Amniotic stem cell (primary cell): ENCODE data around the gene PIP5KL1.

Source experiments
- DNase-seq: peaks from one replicate; lab custom pipeline; 2025; lab: John Stamatoyannopoulos, UW

Gene PIP5KL1, protein sequence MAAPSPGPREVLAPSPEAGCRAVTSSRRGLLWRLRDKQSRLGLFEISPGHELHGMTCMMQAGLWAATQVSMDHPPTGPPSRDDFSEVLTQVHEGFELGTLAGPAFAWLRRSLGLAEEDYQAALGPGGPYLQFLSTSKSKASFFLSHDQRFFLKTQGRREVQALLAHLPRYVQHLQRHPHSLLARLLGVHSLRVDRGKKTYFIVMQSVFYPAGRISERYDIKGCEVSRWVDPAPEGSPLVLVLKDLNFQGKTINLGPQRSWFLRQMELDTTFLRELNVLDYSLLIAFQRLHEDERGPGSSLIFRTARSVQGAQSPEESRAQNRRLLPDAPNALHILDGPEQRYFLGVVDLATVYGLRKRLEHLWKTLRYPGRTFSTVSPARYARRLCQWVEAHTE

GRCh38 chr9:127930231-127931091 lies at the start of gene PIP5KL1:
PIP5KL1 (minus strand) TSS chr9:127930777; CDS start chr9:127930752, 25 bp downstream.
- DNase-seq = peak; percentile 73

- no peak for DNase-seq
Observed at GRCh38 chr9:127980060-127980705, 49.6 kb upstream of the PIP5KL1 start.

- DNase-seq = no peak
Observed at GRCh38 chr9:127979333-127980059, 48.9 kb upstream of the PIP5KL1 start.

GRCh38 chr9:127979015-127979332 lies 48.4 kb upstream of the PIP5KL1 start:
- DNase-seq = no peak

- DNase-seq = peak; percentile 40
Observed at GRCh38 chr9:127977884-127978647, 47.5 kb upstream of the PIP5KL1 start.

- no peak for DNase-seq
Observed at GRCh38 chr9:127977009-127977883, 46.7 kb upstream of the PIP5KL1 start.

DNA sequence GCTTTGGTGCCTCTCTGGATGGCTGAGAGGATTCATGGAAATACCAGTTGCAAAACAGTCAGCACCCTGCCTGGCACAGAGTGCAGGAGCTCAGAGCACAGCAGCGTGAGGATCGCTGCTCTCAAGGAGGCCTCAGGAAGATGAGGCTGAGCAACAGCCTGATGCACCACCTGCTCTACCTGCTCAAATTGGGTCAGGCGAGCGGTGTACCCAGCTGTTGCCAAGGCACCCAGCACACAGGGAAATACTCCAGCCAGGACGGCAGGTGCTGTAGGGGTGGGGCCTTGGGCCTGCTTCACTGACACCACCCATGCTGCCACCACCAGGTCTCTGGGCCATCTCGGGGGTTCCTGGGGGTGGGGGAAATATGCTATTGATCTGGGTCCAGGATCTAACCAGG lies 45.9 kb upstream of the PIP5KL1 start:
- no peak for DNase-seq

GRCh38 chr9:127975376-127976315 lies 45.1 kb upstream of the PIP5KL1 start:
- no peak for DNase-seq

GRCh38 chr9:127974769-127975261 lies 44.2 kb upstream of the PIP5KL1 start:
- no peak for DNase-seq

- DNase-seq = no peak
Observed at GRCh38 chr9:127974001-127974768, 43.6 kb upstream of the PIP5KL1 start.

DNA sequence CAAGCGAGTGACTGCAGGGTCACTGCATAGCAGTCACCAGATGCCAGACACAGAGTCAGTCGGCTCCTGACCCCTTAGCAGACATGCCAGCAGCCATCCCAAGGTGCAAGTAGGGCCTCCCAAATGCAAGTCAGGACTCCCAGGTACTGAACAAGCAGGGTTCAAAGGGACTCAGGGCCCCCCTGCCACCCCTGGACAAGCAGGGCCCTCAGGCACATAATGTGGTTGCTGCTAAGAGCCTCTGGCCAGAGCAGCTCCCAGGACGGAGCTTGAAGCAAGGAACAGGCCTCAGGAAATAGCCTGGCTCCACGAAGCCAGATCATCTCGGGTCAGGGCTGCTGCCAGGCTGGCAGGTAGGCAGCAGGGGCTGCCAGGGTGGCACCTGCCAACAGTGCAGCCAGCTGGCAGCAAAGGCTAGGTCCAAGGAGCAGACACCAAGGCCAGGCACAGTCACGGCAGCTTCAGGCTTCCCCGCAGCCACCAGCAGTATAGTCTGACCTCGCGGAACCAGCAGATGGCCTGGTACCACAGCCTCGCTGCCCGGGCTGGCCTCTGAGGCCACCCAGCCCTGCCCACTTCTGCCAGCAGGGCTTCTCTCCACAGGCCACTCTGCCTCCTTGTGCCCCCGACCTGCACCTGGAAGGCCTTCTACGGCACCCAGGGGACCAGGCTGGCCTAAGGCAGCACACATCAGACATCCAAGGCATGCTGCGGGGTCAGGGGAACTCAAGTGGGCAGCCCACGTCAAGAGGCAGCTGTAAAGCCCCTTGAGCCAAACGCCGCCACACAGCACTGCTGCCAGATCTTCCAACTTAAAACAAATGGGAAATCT lies 42.8 kb upstream of the PIP5KL1 start:
- no peak for DNase-seq

- DNase-seq = no peak
Observed at GRCh38 chr9:127972236-127972871, 41.8 kb upstream of the PIP5KL1 start.

GRCh38 chr9:127971357-127972235 lies 41.0 kb upstream of the PIP5KL1 start:
- DNase-seq = no peak

DNA sequence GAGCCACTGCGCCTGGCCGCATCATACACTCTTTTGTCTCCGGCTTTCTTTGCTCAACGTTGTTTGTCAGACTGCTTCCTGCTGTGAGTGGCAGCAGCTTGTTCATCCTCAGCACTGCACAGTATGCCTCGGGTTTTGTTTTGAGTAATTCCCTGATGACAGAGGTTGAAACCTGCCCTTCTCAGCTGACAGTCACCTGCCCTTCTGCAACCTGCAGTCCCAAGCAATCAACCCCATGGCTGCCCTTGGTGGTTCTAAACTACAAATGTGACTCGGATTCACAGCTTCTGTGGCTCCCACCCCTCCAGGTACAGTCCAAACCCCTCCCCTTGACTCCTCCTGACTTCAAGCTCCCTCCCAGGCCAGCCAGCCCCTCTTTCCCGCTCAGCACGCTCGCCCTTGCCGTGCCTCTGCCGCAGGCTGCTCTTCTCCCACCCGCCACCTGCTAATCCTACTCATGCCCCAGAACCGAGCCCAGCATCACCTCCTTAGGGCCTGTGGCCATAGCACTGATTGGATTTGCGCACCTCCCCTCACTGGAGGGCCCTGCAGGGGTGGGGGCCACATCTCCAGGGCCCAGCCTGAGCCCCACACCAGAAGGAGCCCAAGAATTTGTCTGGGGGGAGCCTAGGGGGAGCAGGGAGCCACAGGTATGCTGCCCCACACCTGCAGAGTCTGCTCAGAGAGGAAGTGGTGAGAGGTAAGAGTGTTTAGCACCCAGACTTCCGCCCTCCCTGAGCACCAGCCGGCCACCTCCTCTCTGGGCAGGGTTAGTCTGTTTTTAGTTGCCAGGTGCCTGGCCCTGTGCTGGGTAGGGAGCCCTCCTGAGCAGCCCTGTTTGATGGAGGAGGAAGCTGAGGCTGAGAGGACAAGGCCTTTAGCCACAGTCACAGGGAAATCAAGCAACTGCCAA lies 40.1 kb upstream of the PIP5KL1 start:
- DNase-seq = no peak
